ENCODE data around the gene CTDSPL. TPM values are rescaled to one million over a fixed set of nuclear protein-coding genes. Genes with fewer than 3 reads are reported as not detected.

The CTDSPL gene
- total and polyA plus RNA-seq, 2 experiments from 2014 or later = 29.2 to 33.7 TPM

DNA sequence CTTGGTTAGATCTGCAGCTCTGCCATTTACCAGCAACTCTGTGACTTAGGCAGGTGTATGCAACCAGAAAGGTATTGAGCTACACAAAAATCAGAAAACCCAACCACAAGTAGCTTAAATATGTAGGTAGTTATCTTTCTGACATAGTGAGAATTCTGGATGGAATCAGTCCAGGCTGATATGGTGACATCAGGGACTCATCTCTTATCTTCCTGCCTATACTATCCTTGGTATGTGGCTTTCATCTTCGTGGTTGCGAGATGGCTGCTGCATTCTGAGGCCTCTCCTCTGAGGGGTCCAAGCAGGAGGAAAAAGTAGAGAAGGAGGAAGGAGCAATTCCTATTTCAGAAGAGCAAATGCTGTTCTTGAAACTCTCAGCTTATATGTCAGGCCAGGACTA is 40.0 kb downstream of the CTDSPL start:
- Histone ChIP-seq H4K20me1 (ENCODE audit: insufficient read depth, poor library complexity, severe bottlenecking) (peaks cover 8% of the 10 kb centered on the region), H3K4me3 (no peak overlapping the region), H3K27me3 (no peaks in the 10 kb centered on the region), H3K27ac (no peak overlapping the region), H2AFZ (no peak overlapping the region), H3K4me2 (no peak overlapping the region), H3K79me2 (peaks cover 69% of the 10 kb centered on the region), H3K9me3 (ENCODE audit: low read depth) (no peaks in the 10 kb centered on the region), H3K36me3 (replicated peaks; ENCODE audit: insufficient read depth, low read depth) (no peaks in the 10 kb centered on the region), H3K4me1 (ENCODE audit: insufficient read depth) (peaks cover 14% of the 10 kb centered on the region), H3K9me2 (replicated peaks; ENCODE audit: insufficient read depth) (no peaks in the 10 kb centered on the region)
- 78% methylated on average over 2 of the region's 2 CpGs for WGBS (ENCODE audit: low lambda C conversion rate, missing lambda C conversion rate)
- TF ChIP-seq, protein P1, sequence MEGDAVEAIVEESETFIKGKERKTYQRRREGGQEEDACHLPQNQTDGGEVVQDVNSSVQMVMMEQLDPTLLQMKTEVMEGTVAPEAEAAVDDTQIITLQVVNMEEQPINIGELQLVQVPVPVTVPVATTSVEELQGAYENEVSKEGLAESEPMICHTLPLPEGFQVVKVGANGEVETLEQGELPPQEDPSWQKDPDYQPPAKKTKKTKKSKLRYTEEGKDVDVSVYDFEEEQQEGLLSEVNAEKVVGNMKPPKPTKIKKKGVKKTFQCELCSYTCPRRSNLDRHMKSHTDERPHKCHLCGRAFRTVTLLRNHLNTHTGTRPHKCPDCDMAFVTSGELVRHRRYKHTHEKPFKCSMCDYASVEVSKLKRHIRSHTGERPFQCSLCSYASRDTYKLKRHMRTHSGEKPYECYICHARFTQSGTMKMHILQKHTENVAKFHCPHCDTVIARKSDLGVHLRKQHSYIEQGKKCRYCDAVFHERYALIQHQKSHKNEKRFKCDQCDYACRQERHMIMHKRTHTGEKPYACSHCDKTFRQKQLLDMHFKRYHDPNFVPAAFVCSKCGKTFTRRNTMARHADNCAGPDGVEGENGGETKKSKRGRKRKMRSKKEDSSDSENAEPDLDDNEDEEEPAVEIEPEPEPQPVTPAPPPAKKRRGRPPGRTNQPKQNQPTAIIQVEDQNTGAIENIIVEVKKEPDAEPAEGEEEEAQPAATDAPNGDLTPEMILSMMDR (IDR thresholded peaks at IDR 0.05; ENCODE audit: poor library complexity) = no peak
- TF ChIP-seq EZH2 (IDR thresholded peaks at IDR 0.05; ENCODE audit: borderline replicate concordance) = no peak
- TF ChIP-seq EZH2phosphoT487 (IDR thresholded peaks at IDR 0.05; ENCODE audit: low read depth, severe bottlenecking, unreplicated experiment) = no peak
- no peak for DNase-seq (ENCODE audit: low spot score)

DNA sequence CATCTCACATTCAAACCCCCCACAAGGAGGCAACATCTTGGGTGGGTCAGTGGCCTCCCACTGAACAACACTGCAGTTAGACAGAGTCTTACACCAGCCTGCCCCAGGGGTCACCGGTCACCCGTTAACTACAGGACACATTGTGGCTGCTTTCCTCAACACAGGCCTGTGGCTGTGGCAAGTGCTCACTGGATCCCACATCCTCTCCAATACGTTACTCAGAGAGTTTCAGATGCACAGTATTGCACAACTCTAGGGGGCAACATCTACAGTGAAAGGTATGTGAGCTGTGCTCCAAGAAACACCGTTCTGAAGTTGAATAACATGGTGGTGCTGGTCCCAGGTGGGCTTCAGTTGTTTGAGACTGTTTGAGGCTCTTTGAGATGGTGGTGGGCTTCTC is 41.0 kb downstream of the CTDSPL start:
- Histone ChIP-seq H3K9me2 (replicated peaks; ENCODE audit: insufficient read depth) (no peaks in the 10 kb centered on the region), H4K20me1 (ENCODE audit: insufficient read depth, poor library complexity, severe bottlenecking) (peaks cover 8% of the 10 kb centered on the region), H3K4me2 (no peak overlapping the region), H3K4me1 (ENCODE audit: insufficient read depth) (peaks cover 24% of the 10 kb centered on the region), H3K36me3 (replicated peaks; ENCODE audit: insufficient read depth, low read depth) (no peaks in the 10 kb centered on the region), H3K27ac (no peak overlapping the region), H3K9me3 (ENCODE audit: low read depth) (no peaks in the 10 kb centered on the region), H3K4me3 (no peak overlapping the region), H3K79me2 (peaks cover 65% of the 10 kb centered on the region), H3K27me3 (no peaks in the 10 kb centered on the region), H2AFZ (no peak overlapping the region)
- 98% methylated on average over 4 of the region's 4 CpGs for WGBS (ENCODE audit: low lambda C conversion rate, missing lambda C conversion rate)
- DNase-seq (ENCODE audit: low spot score) = no peak
- TF ChIP-seq, protein P1 (IDR thresholded peaks at IDR 0.05; ENCODE audit: poor library complexity) = no peak
- TF ChIP-seq EZH2phosphoT487 (IDR thresholded peaks at IDR 0.05; ENCODE audit: low read depth, severe bottlenecking, unreplicated experiment) (no peak), EZH2 (IDR thresholded peaks at IDR 0.05; ENCODE audit: borderline replicate concordance) (no peak)

DNA sequence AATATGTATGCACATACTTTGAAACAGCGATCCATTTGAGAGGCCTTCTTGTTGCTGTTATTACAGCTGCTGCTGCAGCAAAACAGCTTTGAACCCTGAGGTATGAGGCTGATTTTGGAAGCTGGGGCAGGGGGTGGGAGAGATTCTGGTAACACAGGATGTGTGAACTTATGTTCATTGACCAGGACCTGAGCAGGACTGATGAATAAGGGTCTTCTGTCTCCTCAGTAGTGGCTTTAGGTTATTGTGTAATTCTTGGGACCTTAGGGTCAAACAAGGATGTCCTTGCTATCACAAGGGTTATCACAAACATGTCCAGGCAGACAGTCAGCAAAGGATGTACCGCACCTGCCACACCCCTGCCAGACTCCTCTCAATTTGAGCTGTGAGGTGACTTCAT is 41.6 kb downstream of the CTDSPL start:
- TF ChIP-seq EZH2 (IDR thresholded peaks at IDR 0.05; ENCODE audit: borderline replicate concordance) (no peak), EZH2phosphoT487 (IDR thresholded peaks at IDR 0.05; ENCODE audit: low read depth, severe bottlenecking, unreplicated experiment) (no peak)
- TF ChIP-seq, protein P1 (IDR thresholded peaks at IDR 0.05; ENCODE audit: poor library complexity) = no peak
- peaks cover 8% of the 10 kb centered on the region for H4K20me1 ChIP-seq (ENCODE audit: insufficient read depth, poor library complexity, severe bottlenecking)
- peaks cover 68% of the 10 kb centered on the region for H3K79me2 ChIP-seq
- DNase-seq (ENCODE audit: low spot score) = no peak
- no peaks in the 10 kb centered on the region for H3K36me3 ChIP-seq (replicated peaks; ENCODE audit: insufficient read depth, low read depth)
- no peaks in the 10 kb centered on the region for H3K9me2 ChIP-seq (replicated peaks; ENCODE audit: insufficient read depth)
- H3K9me3 ChIP-seq (ENCODE audit: low read depth) = no peaks in the 10 kb centered on the region
- H3K4me2 ChIP-seq = no peak overlapping the region
- no peak overlapping the region for H3K27ac ChIP-seq
- no peak overlapping the region for H3K4me3 ChIP-seq
- no peaks in the 10 kb centered on the region for H3K27me3 ChIP-seq
- H2AFZ ChIP-seq = no peak overlapping the region
- H3K4me1 ChIP-seq (ENCODE audit: insufficient read depth) = peaks cover 24% of the 10 kb centered on the region
- WGBS (ENCODE audit: low lambda C conversion rate, missing lambda C conversion rate) = 97% methylated on average over 2 of the region's 2 CpGs

DNA sequence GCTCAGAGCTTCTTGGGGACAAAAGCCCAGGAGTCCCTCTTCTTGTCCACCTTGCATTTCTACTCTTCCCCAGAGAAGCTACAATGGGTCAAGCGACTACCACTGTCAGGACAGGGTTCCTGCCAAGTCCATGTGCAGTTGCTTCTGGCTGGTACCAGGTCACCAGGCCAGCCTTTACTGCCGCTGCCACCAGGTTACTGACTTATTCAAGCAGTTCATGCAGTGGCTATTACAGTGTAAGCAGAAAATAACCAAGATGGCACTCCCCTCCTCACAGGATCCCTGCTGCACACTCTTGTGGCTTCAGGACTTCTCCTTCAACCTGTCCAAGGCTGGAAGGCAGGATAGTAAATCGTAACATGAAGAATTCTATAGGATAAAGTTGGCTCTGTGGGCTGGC is 42.1 kb downstream of the CTDSPL start:
- no peak overlapping the region for H3K27ac ChIP-seq
- peaks cover 68% of the 10 kb centered on the region for H3K79me2 ChIP-seq

More for the DNA sequence above, 42.1 kb downstream of the CTDSPL start:
- no peaks in the 10 kb centered on the region for H3K9me3 ChIP-seq (ENCODE audit: low read depth)
- no peak overlapping the region for H2AFZ ChIP-seq
- H3K4me2 ChIP-seq = no peak overlapping the region
- H3K4me1 ChIP-seq (ENCODE audit: insufficient read depth) = peaks cover 24% of the 10 kb centered on the region
- no peaks in the 10 kb centered on the region for H3K36me3 ChIP-seq (replicated peaks; ENCODE audit: insufficient read depth, low read depth)
- H3K27me3 ChIP-seq = no peaks in the 10 kb centered on the region
- no peak for DNase-seq (ENCODE audit: low spot score)
- no peak overlapping the region for H3K4me3 ChIP-seq
- no peaks in the 10 kb centered on the region for H3K9me2 ChIP-seq (replicated peaks; ENCODE audit: insufficient read depth)
- no peak for TF ChIP-seq EZH2 (IDR thresholded peaks at IDR 0.05; ENCODE audit: borderline replicate concordance)
- TF ChIP-seq EZH2phosphoT487 (IDR thresholded peaks at IDR 0.05; ENCODE audit: low read depth, severe bottlenecking, unreplicated experiment) = no peak
- TF ChIP-seq, protein P1 (IDR thresholded peaks at IDR 0.05; ENCODE audit: poor library complexity) = no peak
- H4K20me1 ChIP-seq (ENCODE audit: insufficient read depth, poor library complexity, severe bottlenecking) = peaks cover 8% of the 10 kb centered on the region
- WGBS (ENCODE audit: low lambda C conversion rate, missing lambda C conversion rate) = 90% methylated on average over 3 of the region's 3 CpGs
